Thyroid gland (tissue), 4 donors: ENCODE results near the gene TUBA3C. TPM values are rescaled to one million over a fixed set of nuclear protein-coding genes. Genes with fewer than 3 reads are reported as not detected.
"Not testable (repeated sequence)": the region's sequence is repeated elsewhere in the genome, so short reads cannot be mapped to it uniquely, and the experiment has no call there.

Source experiments
- DNase-seq, 2 donors: peaks; one replicate each; pipeline ENCODE4 v3.0.0-alpha.2; 2019
- H3K27ac ChIP-seq, 3 donors: fragments of 200-600 bp; sonication (generic); 1 replicate in 2 of 3; 2 replicates in 1 of 3; pipeline ENCODE4 v1.5.1; 2016 to 2019; ENCODE audit warnings: mild to moderate bottlenecking in 1 of 3, moderate library complexity in 1 of 3
- H3K27me3 ChIP-seq: fragments of 200-600 bp; sonication (generic); one replicate; pipeline ENCODE4 v1.5.1; 2019
- H3K36me3 ChIP-seq, 2 donors: fragments of 200-600 bp; sonication (generic); one replicate each; pipeline ENCODE4 v1.5.1; 2016 to 2019
- H3K4me1 ChIP-seq, 2 donors: fragments of 200-600 bp; sonication (generic); one replicate each; pipeline ENCODE4 v1.5.1; 2017 to 2019
- H3K4me3 ChIP-seq, 3 donors: fragments of 200-600 bp; sonication (generic); replicated peaks in 1 of 3; 1 replicate in 2 of 3; 2 replicates in 1 of 3; pipeline ENCODE4 v1.5.1; 2016; ENCODE audit warnings: mild to moderate bottlenecking in 1 of 3
- H3K9me3 ChIP-seq: fragments of 200-600 bp; sonication (generic); one replicate; pipeline ENCODE4 v1.5.1; 2017
- POLR2A ChIP-seq, 2 donors: fragments of 450-650 bp; IDR thresholded peaks; one replicate each; pipeline ENCODE4 v1.6.1; 2017; ENCODE audit warnings: antibody characterized with exemption in 2 of 2, mild to moderate bottlenecking in 2 of 2, moderate library complexity in 1 of 2
- WGBS, 2 donors: methylation state at CpG; one replicate each; pipeline ENCODE4 v1.1.5; 2017; 5-methylcytosine and 5-hydroxymethylcytosine counted together
- intact Hi-C: fragments of 100-400 bp; cut with DNase I; formaldehyde crosslinking; loops from one replicate; pipeline ENCODE4 v1.15.1; 2023
- total RNA-seq, 4 donors: library from RNA; depleted of rRNA; stranded (reverse); fragments of >200 nt; gene quantifications; one replicate each; pipeline ENCODE4 v1.2.3, GENCODE V29; 2016
- TF ChIP-seq, protein P1 (sequence below), 6 experiments: fragments of 200-600 bp in 3 of 6; fragments of 450-650 bp in 3 of 6; sonication (generic) in 3 of 6; IDR thresholded peaks; one replicate each; pipeline ENCODE4 v1.5.1; 2016 to 2019; ENCODE audit warnings: antibody characterized with exemption in 6 of 6, mild to moderate bottlenecking in 2 of 6, inconsistent platforms in 1 of 6, moderate library complexity in 1 of 6

The TUBA3C gene
- total RNA-seq, 4 donors from 2014 or later, result 0.33 to 0.94 TPM; not detected in 2

GRCh38 chr13:19179916-19180315, 1.7 kb downstream of the TUBA3C start:
- Histone ChIP-seq H3K27ac (no peak overlapping the region), H3K36me3 (no peaks in the 10 kb centered on the region), H3K4me3 (no peak overlapping the region), H3K4me1 (no peaks in the 10 kb centered on the region), H3K9me3 (no peaks in the 10 kb centered on the region), H3K27me3 (no peaks in the 10 kb centered on the region)
- intact Hi-C loops, result no loop called here
- no peak for DNase-seq
- TF ChIP-seq, protein P1, sequence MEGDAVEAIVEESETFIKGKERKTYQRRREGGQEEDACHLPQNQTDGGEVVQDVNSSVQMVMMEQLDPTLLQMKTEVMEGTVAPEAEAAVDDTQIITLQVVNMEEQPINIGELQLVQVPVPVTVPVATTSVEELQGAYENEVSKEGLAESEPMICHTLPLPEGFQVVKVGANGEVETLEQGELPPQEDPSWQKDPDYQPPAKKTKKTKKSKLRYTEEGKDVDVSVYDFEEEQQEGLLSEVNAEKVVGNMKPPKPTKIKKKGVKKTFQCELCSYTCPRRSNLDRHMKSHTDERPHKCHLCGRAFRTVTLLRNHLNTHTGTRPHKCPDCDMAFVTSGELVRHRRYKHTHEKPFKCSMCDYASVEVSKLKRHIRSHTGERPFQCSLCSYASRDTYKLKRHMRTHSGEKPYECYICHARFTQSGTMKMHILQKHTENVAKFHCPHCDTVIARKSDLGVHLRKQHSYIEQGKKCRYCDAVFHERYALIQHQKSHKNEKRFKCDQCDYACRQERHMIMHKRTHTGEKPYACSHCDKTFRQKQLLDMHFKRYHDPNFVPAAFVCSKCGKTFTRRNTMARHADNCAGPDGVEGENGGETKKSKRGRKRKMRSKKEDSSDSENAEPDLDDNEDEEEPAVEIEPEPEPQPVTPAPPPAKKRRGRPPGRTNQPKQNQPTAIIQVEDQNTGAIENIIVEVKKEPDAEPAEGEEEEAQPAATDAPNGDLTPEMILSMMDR (IDR thresholded peaks at IDR 0.05), result no peak
- no peak for TF ChIP-seq POLR2A (IDR thresholded peaks at IDR 0.05)
- 78 to 87% methylated on average over 7 of the region's 7 CpGs for WGBS, 2 donors

DNA sequence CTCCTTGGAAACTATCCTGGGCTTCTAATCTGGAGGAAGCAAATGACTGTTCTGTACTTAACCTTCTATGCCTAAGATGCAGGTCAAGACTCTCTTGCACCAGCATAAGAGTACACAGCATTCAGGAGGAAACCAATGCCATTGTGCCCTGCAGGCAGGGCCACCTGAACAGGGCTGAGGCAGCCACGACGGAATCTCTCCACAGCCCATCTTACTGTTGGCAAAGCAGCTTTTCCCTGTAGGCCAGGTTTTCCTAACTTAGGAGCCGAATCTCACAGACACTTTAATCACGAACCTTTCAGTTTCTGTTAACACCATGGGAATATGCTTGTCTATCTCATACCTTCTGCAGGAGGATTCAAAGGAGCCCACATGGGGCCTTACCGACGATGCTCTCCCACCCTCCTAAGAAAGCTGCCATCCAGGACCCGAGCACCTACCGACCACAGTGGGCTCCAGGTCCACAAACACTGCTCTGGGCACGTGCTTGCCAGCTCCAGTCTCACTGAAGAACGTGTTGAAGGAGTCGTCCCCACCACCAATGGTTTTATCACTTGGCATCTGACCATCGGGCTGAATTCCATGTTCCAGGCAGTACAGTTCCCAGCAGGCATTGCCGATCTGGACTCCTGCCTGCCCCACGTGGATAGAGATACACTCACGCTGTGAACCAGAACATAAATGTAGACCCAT, 2.6 kb downstream of the TUBA3C start:
- Histone ChIP-seq H3K4me3 (no peak overlapping the region), H3K4me1 (no peaks in the 10 kb centered on the region), H3K36me3 (no peaks in the 10 kb centered on the region), H3K27ac (no peak overlapping the region), H3K9me3 (no peaks in the 10 kb centered on the region), H3K27me3 (no peaks in the 10 kb centered on the region)
- 84 to 90% methylated on average over 15 of the region's 15 CpGs for WGBS, 2 donors
- no peak for DNase-seq
- intact Hi-C loops, result no loop called here
- no peak for TF ChIP-seq POLR2A (IDR thresholded peaks at IDR 0.05)
- TF ChIP-seq, protein P1 (IDR thresholded peaks at IDR 0.05), result no peak

GRCh38 chr13:19176981-19177776, 4.4 kb downstream of the TUBA3C start:
- H3K4me3 ChIP-seq, H3K9me3 ChIP-seq, H3K27me3 ChIP-seq, DNase-seq, H3K27ac ChIP-seq, H3K4me1 ChIP-seq, intact Hi-C loops, H3K36me3 ChIP-seq: not testable (repeated sequence)
- WGBS, 2 donors, result 86 to 87% methylated on average over 34 of the region's 36 CpGs

- no peaks in the 10 kb centered on the region for H3K36me3 ChIP-seq
- no peak for TF ChIP-seq POLR2A (IDR thresholded peaks at IDR 0.05)
- TF ChIP-seq, protein P1 (IDR thresholded peaks at IDR 0.05), result no peak
- intact Hi-C loops, result no loop called here
Observed at GRCh38 chr13:19173752-19174151, 7.9 kb downstream of the TUBA3C start.

GRCh38 chr13:19172647-19173030, 9.0 kb downstream of the TUBA3C start:
- intact Hi-C loops, result no loop called here
- H3K4me1 ChIP-seq, result no peaks in the 10 kb centered on the region
- H3K4me3 ChIP-seq, result no peak overlapping the region
- WGBS, 2 donors, result 49 to 67% methylated on average over 6 of the region's 6 CpGs
- H3K9me3 ChIP-seq, result no peaks in the 10 kb centered on the region
- no peaks in the 10 kb centered on the region for H3K36me3 ChIP-seq
- no peaks in the 10 kb centered on the region for H3K27me3 ChIP-seq
- H3K27ac ChIP-seq, result no peak overlapping the region
- no peak for DNase-seq
- TF ChIP-seq, protein P1 (IDR thresholded peaks at IDR 0.05), result no peak
- no peak for TF ChIP-seq POLR2A (IDR thresholded peaks at IDR 0.05)

More at GRCh38 chr13:19173752-19174151, 7.9 kb downstream of the TUBA3C start:
- Histone ChIP-seq H3K4me3 (no peak overlapping the region), H3K27ac (no peak overlapping the region), H3K27me3 (no peaks in the 10 kb centered on the region), H3K9me3 (no peaks in the 10 kb centered on the region), H3K4me1 (no peaks in the 10 kb centered on the region)
- no peak for DNase-seq
- 83 to 84% methylated on average over 16 of the region's 16 CpGs for WGBS, 2 donors
